ENCODE measurements around the gene MYO3B. TPM values are rescaled to one million over a fixed set of nuclear protein-coding genes. Genes with fewer than 3 reads are reported as not detected.
"Not testable (repeated sequence)": the region's sequence is repeated elsewhere in the genome, so short reads cannot be mapped to it uniquely, and the experiment has no call there.

MYO3B gene
- total RNA-seq, 1 donor from 2014 or later, result not detected

DNA sequence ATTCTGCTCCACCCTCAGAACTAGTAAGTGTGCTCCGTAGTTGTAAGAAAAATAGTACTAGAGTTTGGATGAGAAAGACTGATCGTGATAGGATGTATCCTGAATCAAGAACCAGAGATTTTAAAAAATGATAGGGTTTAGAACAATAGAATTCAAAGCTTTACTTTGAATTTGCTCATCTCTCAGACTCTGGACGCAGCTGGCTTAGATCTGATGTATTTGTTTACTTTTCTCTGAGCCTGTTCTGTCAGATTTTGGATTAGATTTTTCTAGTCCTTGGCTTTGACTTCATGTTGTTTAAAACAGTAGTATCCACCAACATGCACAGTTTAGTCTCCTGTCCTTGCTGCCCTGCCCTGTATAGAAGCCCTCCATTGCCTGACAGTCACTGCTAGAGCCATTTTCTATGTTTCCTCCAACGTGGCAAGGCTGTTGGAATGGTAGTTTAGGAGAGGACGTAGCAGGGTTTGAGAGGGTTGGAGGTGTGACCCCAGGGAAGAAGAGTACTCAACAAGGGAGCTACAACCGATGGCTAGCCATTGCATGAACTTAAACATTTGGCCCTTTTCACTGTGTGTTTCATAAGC is 92.4 kb downstream of the MYO3B start:
- ChIA-PET CTCF (no interaction called here), POLR2A (no interaction called here)
- H3K4me3 Mint-ChIP-seq, result no peak overlapping the region
- no peaks in the 10 kb centered on the region for H3K9me3 Mint-ChIP-seq
- TF ChIP-seq, protein P1, sequence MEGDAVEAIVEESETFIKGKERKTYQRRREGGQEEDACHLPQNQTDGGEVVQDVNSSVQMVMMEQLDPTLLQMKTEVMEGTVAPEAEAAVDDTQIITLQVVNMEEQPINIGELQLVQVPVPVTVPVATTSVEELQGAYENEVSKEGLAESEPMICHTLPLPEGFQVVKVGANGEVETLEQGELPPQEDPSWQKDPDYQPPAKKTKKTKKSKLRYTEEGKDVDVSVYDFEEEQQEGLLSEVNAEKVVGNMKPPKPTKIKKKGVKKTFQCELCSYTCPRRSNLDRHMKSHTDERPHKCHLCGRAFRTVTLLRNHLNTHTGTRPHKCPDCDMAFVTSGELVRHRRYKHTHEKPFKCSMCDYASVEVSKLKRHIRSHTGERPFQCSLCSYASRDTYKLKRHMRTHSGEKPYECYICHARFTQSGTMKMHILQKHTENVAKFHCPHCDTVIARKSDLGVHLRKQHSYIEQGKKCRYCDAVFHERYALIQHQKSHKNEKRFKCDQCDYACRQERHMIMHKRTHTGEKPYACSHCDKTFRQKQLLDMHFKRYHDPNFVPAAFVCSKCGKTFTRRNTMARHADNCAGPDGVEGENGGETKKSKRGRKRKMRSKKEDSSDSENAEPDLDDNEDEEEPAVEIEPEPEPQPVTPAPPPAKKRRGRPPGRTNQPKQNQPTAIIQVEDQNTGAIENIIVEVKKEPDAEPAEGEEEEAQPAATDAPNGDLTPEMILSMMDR (IDR thresholded peaks at IDR 0.05), result no peak
- H3K4me1 Mint-ChIP-seq, result no peaks in the 10 kb centered on the region
- H3K27ac Mint-ChIP-seq, result no peak overlapping the region
- ATAC-seq (ENCODE audit: low read depth) (no peak), DNase-seq (no peak)
- H3K36me3 Mint-ChIP-seq (ENCODE audit: low read depth), result no peaks in the 10 kb centered on the region
- intact Hi-C loops (cut with micrococcal nuclease), result no loop called here
- no peaks in the 10 kb centered on the region for H3K27me3 Mint-ChIP-seq

DNA sequence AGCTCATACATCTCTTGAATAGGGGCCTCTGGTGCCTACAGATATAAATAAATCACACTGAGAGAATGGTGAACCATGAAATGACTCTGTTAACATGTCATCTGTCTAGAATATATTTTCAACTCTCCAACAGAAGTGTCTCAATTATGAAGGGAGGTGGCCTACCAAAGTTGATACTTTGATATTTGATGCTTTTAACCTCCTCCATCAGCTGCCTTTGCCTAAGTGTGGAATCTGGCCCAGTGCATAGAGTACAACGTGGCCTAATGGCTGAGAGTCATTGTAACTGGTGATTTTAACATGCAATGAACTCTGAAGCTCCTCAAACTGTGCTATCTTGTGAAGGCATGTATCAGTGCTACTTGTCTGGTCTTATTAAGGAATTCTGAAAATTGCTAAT is 93.4 kb downstream of the MYO3B start:
- ATAC-seq (ENCODE audit: low read depth) (no peak), DNase-seq (no peak)
- Mint-ChIP-seq H3K4me1 (no peaks in the 10 kb centered on the region), H3K27me3 (no peaks in the 10 kb centered on the region), H3K9me3 (no peaks in the 10 kb centered on the region), H3K27ac (no peak overlapping the region), H3K36me3 (ENCODE audit: low read depth) (no peaks in the 10 kb centered on the region), H3K4me3 (no peak overlapping the region)
- CTCF ChIA-PET, result no interaction called here
- intact Hi-C loops (cut with micrococcal nuclease), result no loop called here
- POLR2A ChIA-PET, result no interaction called here
- TF ChIP-seq, protein P1 (IDR thresholded peaks at IDR 0.05), result no peak

DNA sequence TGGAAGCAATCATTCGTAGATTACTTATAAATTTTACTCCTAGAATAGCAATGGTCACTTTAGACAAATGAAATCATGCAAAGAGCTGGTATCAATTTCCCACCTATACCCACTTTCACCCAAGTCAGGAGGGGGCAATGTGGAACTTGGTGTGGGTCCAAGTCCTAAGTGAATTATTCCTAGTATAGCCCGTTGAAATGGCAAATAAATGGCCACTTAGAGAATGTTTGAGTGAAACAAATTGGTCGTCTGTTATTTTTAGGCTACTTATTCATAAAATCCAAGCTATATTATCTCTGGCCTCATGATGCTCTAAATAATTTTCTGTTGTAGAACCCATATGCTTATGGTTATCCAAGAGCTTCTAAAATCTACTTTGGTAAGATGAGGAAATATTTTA is 98.1 kb downstream of the MYO3B start:
- Mint-ChIP-seq H3K36me3 (ENCODE audit: low read depth) (no peaks in the 10 kb centered on the region), H3K27ac (no peak overlapping the region), H3K9me3 (no peaks in the 10 kb centered on the region), H3K27me3 (no peaks in the 10 kb centered on the region), H3K4me1 (no peaks in the 10 kb centered on the region), H3K4me3 (no peak overlapping the region)
- intact Hi-C loops (cut with micrococcal nuclease), result no loop called here
- no peak for DNase-seq
- ChIA-PET CTCF (no interaction called here), POLR2A (no interaction called here)
- TF ChIP-seq, protein P1 (IDR thresholded peaks at IDR 0.05), result no peak
- no peak for ATAC-seq (ENCODE audit: low read depth)

DNA sequence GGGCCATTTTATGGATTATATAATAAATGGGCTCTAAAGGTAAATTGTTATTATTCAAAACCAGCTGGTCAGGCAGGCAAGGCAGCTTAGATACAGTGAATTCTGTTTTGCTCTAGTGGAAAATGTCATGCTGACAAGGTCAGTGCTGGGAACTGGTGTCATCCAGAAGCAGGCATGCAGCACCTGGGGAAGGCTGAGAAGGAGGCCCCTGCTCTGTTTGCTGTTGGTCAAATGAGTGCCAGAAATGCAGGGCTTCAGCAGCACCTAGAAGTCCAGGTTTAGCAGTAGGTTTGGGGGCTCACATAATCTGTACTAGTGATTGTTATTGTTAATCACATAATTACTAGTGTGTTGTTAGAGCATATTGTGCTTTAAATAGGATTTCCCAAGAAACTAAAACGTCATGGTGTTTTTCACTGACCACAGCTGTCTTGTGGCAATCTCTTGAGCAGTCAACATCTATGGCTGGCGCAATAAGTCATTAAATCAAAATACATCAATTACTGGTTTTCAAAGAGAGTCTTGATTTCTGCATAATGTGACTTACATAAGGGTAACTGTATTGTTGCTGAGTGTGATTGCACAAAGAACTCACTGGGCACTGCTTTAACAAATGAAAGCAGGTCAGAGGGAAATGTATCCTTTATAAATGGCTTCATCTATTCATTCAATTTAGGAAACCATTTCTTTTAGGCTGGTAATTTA is 99.1 kb downstream of the MYO3B start:
- no peak for ATAC-seq (ENCODE audit: low read depth)
- no peaks in the 10 kb centered on the region for H3K9me3 Mint-ChIP-seq
- CTCF ChIA-PET, result no interaction called here
- no peaks in the 10 kb centered on the region for H3K4me1 Mint-ChIP-seq
- H3K27me3 Mint-ChIP-seq, result no peaks in the 10 kb centered on the region
- TF ChIP-seq, protein P1 (IDR thresholded peaks at IDR 0.05), result no peak
- no peak for DNase-seq
- H3K36me3 Mint-ChIP-seq (ENCODE audit: low read depth), result no peaks in the 10 kb centered on the region
- H3K27ac Mint-ChIP-seq, result no peak overlapping the region
- intact Hi-C loops (cut with micrococcal nuclease), result no loop called here
- POLR2A ChIA-PET, result no interaction called here
- H3K4me3 Mint-ChIP-seq, result no peak overlapping the region

DNA sequence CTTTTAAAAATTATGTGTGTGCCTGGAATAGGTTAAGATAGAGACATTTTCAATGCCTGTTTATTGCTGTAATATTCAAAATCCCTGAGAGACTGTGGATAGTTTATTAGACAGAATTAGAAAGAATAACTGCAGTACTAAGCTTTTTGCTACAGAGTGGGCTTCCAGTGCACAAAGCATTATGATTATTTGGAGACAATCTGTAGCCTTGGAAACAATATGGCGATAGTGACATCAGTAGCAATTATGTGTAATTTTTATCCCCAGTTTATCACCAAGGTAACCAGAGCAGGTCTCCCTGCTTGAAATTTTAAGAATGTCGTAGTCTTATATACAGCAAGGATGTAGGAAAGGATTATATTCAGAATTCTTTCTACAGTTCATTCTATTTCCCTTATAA is 100.0 kb downstream of the MYO3B start:
- H3K27me3 Mint-ChIP-seq, result no peaks in the 10 kb centered on the region
- ATAC-seq (ENCODE audit: low read depth), result no peak
- H3K36me3 Mint-ChIP-seq (ENCODE audit: low read depth), result no peaks in the 10 kb centered on the region
- DNase-seq, result no peak
- H3K4me1 Mint-ChIP-seq, result no peaks in the 10 kb centered on the region
- no peak overlapping the region for H3K4me3 Mint-ChIP-seq
- no peak overlapping the region for H3K27ac Mint-ChIP-seq
- intact Hi-C loops (cut with micrococcal nuclease), result no loop called here
- TF ChIP-seq, protein P1 (IDR thresholded peaks at IDR 0.05), result no peak
- H3K9me3 Mint-ChIP-seq, result no peaks in the 10 kb centered on the region
- POLR2A ChIA-PET, result no interaction called here
- CTCF ChIA-PET, result no interaction called here

DNA sequence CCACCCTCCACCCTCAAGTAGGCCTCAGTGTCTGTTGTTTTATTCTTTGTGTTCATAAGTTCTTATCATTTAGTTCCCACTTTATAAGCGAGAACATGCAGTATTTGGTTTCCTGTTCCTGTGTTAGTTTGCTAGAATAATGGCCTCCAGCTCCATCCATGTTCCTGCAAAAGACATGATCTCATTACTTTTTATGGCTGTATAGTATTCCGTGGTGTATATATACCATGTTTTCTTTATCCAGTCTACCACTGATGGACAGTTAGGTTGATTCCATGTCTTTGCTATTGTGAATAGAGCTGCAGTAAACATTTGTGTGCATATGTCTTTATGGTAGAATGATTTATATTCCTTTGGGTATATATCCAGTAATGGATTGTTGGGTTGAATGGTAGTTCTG is 101.7 kb downstream of the MYO3B start:
- H3K4me1 Mint-ChIP-seq; H3K9me3 Mint-ChIP-seq; ATAC-seq (ENCODE audit: low read depth); DNase-seq; POLR2A ChIA-PET; H3K4me3 Mint-ChIP-seq; CTCF ChIA-PET; H3K36me3 Mint-ChIP-seq (ENCODE audit: low read depth); H3K27ac Mint-ChIP-seq; H3K27me3 Mint-ChIP-seq; intact Hi-C loops (cut with micrococcal nuclease): not testable (repeated sequence)

Data from activated B cell treated with CpG ODN at 0.5 μM for 24 hours (primary cell).